SKM-1 treated with dmso at 0.1 percent for 144 hours (cell line): ENCODE data around the gene PRTN3.
A peak's percentile ranks its signal among the peaks of the same experiment; 100 is the strongest.

Source experiments
- DNase-seq: peaks from one replicate; lab custom pipeline; 2025; ENCODE audit not compliant: unreplicated experiment; lab: John Stamatoyannopoulos, UW

Gene PRTN3, protein sequence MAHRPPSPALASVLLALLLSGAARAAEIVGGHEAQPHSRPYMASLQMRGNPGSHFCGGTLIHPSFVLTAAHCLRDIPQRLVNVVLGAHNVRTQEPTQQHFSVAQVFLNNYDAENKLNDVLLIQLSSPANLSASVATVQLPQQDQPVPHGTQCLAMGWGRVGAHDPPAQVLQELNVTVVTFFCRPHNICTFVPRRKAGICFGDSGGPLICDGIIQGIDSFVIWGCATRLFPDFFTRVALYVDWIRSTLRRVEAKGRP

DNA sequence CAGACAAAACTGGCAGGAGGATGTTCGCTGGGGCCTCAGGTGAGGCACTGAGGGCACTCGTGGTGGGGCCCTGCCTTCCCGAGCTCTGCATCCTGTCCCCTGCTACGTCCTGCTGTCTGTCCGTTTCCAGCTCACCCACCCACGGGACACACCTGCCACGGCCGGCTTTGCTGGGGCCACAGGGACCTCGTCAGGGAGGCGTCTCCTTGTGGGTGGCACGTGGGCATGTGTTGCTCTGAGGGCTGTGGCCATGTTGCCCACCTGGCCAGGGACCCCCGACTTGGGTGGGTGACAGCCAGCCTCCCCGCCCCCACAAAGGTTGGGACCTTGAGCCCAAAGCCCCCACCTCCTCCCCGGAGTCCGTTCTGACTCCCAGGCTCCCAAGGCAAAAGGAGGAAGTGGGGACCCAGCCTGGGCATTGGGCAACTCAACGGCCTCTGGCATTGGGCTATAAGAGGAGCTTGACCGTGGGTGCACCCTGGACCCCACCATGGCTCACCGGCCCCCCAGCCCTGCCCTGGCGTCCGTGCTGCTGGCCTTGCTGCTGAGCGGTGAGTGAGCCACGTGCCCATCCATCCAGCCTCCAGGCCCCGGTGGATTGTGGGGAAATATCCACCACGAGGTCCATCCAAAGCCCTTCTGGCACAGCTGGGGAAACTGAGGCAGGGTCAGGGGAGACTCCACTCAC is at the start of gene PRTN3:
Gene PRTN3, plus strand, starts transcription at position 481 of the 688 bp plus-strand sequence. Its CDS starts 10 bp downstream, at position 491.
- peak; percentile 82 for DNase-seq

DNA sequence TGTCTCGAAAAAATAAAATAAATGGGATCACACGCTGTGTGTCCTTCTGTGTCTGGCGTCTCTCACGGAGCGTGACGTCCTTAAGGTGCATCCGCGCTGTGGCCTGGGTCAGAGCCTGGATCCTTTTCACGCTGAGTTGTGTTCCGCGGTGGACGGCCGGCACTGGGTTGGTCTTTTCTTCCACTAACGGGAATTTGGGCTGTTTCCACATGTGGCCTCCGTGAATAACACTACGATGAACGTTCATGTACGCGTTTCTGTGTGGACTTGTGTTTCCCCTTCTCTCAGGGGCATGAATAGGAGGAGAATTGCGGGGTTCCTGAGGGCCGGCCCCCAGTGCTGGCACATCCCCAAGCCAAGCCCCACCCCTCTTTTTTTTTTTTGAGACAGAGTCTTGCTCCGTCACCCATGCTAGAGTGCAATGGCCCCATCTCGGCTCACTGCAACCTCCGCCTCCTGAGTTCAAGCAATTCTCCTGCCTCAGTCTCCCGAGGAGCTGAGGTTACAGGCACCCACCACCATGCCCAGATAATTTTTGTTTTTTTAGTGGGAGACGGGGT is 49.7 kb upstream of the PRTN3 start:
- no peak for DNase-seq

DNA sequence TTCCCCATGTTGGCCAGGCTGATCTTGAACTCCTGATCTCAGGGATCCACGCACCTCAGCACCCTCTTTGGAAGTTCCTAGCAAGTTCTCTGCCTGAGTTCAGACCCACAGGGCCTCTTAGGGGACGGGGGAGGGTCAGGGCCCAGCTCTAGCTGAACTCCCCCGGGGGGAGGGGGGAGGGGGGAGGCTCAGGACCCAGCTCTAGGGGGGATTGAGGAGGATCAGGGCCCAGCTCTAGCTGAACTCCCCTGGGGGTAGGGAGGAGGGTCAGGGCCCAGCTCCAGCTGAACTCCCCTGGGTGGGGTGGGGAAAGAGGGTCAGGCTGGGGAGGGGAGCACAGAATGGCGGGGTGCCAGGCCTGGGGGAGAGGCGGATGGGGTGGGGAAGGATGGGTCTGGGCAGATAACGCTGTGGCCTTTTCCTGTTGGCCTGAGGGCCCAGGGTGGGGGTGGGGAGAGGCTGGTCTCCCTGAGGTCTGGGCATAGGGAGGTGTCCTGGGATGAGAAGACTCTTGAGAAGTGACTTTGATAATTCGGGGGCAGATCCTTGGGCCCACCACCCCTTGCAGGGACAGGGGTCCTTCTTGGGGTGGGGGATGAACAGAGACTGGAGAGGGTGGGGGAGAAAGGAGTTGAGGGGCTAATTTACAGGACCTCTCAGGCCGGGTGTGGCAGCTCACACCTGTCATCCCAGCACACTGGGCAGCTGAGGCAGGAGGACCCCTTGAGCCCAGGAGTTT is 49.1 kb upstream of the PRTN3 start:
- no peak for DNase-seq

DNA sequence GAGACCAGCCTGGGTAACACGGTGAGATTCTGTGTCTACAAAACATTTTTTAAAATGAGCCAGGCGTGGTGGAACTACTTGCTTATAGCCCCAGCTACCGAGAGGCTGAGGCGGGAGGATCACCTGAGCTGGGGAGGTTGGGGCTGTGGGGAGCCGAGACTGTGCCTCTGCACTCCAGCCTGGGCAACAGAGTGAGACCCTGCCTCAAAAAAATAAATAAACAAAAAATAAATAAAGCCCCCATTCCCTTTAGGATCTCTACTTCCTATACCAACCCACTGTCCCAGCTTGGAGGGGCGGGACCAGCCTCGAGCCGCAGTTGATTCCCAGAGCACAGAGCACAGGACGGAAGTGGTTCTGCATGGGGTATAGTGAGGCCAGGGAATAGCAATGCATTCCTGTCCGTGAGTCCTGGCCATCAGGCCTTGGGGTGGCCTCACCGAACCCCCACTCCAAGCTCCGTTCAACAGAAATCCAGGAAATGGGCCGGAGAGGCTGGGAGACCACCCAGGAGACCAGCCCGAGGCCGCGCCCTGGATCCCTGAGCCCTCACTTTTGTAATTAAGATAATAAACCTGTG is 48.4 kb upstream of the PRTN3 start:
- DNase-seq: no peak

DNA sequence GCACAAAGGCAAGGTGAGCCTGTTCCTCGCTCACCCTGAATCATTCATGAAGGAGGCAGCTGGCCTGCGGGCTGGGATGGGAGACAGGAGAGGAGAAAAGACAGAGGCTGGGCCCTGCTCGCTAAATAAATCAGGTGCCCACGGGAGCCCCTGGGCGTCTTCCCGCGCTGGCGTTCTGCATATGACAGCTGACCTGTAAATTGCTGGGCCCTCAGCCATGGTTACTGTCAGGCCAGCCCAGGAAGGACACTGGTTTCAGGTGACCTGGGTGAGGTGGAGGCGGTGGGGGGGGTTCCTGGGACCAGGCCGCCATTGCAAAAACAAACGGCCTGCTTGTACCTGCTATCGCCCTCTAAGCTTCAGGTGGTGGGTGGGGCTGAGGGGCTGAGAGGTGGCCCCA is 47.0 kb upstream of the PRTN3 start:
- no peak for DNase-seq

DNA sequence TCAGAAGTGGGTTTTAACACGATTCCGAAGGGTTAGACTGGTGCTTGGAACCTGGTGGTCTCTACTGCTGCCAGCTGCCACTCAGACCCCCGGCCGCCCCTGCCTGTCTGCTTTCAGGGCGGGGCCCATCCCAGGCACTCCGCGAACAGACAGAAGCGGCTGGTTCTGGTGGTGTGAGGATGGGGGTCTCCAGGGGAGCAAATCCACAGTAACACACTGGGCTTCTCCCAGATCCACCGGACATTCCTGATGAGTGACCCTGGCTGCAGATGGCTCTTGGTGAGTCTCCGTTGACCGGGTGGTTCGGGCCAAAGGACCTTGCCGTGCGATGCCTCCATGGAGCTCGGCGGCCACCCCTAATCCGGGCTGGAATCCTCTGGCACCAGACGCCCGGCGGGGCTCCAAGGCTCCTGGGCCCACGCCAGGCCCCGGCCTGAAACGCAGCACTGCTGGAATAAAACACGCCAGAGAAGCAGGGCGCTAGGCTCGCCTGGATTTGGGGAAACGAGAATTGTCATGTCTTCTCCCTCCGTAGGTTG is 45.7 kb upstream of the PRTN3 start:
- no peak for DNase-seq

DNA sequence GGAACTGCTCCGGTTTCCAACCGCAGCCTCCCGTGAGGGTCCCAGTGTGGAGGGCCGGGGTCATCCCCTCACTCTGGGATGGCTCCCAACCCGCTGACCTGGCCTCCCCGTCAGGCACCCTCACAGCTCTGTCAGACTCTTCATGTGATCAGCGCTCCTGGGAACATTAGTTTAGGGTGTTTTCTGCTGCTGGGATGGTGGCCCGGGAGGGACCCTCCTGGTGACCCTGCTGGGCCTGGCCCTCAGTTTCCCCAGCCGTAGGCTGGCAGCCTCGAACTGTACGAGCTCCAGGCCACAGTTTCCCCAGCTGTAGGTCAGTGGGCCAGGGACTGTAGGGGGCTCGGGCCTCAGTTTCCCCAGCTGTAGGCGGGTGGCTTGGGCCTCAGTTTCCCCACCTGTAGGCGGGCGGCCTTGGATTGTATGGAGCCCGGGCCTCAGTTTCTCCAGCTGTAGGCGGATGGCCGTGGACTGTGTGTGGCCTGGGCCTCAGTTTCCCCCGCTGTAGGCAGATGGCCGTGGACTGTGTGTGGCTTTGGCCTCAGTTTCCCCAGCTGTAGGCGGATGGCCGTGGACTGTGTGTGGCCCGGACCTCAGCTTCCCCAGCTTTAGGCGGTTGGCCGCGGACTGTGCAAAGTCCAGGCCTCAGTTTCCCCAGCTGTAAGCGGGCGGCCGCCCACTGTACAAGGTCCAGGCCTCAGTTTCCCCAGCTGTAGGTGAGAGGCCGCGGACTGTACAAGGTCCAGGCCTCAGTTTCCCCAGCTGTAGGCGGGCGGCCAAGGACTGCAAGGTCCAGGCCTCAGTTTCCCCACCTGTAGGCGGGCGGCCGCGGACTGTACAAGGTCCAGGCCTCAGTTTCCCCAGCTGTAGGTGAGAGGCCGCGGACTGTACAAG is 44.9 kb upstream of the PRTN3 start:
- DNase-seq: no peak

DNA sequence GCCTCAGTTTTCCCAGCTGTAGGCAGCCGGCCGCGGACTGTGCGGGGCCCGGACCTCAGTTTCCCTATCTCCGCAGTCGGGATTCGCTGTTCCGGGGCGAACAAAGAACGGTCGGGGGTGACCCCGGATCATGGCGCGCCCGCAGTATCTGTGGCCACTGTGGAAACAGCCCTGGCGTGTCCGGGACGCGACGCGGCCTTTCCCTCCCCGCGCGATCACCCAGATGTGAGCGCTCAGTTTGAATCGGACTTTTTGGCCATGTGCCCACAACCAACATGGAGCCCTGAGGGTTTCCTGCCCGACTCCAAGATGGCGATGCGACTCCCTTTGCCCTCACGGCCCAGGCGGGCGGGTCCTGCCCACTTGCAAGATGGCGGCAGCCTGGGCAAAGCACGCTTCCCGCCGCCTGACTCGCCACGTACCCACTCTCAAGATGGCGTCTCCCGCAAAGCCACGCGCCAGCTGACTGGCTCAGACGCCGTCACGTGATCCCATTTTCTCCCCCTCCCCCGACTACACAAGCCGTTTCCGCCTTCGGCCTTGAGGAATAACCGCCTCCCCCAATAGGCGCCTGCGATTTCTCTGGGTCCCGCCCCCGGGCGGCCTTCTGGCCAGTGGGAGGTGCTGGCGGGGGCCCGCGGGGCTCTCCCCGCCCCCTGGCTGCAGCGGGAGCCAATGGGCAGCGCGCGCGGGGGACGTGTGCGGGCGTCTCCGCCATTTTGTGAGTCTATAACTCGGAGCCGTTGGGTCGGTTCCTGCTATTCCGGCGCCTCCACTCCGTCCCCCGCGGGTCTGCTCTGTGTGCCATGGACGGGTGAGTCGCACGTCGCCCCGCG is 43.9 kb upstream of the PRTN3 start, which contains the start of gene PTBP1:
Gene PTBP1, plus strand, starts transcription at position 761 of the 836 bp plus-strand sequence. Its CDS starts 46 bp downstream, at position 807.
- peak; percentile 99 for DNase-seq

DNA sequence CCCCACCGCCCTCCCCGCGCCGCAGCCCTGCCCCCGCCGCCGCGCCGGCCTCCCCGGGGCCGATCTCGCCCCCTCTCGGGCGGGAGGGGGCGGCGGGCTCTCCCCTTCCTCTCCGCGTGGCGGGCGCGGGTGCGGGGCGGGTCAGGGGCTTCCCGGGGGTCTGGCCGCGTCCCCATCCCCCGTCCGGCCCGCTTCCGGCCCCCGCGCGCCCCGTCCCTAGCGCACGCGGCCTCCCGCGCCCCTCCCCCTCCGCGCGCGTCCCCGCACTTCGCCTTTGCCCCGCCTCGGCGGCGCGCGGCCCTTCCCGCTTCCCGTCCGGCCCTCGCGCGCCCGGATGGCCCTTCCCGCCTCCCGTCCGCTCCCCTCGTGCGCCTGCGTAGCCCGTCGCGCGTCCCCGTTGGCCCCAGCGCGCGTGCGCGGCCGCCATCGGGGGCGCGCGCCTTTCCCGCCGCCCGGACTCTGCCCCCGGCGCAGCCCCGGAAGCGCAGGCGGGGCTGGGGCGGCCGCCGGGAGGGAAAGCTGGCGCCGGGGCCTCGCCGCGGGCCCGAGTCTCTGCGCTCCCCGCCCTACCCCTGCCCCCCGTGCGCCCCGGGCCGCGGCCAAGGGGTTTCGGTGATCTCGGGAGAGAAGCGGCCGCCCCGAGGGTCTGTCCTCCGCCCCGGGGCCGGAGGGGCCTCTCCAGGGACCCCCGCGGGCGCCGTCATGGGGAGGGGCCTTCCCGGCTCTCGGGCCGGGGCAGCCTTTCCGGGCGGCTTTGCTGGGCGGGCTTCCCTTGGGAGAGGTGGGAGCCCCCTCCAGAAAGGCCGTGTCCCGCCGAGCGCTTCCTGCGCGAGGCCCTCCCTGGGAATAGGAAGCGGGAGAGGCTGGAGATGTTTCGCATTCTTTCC is 43.0 kb upstream of the PRTN3 start:
- peak; percentile 81 for DNase-seq

DNA sequence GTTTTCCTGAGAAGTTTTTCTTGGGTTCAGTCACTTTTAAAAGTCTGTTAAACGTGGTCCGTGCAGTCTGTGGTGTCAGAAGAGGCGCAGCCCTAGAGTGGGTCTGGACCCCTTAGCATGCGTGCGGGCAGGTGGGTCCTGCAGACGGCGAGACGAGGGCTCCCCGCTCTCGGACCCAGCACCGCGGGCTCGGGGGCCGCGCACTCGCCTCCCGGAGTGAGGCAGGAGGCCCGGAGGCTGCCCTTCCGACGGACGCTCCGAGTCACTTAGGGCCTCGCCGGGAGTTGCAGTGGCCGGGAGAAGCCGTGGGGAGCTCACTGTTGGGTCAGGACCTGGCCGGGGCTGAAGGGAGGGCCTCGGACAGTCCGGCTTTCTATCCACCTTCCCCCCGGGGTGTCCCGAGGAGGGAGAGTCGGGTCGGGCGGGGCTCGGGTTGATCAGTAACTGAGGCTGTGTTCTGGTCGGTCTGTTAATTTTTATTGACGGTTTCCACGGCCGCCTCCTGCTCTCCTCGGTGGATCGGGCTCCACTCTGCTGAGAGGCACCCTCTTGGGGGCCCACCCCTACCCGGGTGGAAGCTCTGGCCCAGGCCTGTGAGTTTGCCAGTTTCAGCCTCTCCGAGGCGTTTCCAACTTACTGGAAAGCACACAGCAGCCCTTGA is 42.3 kb upstream of the PRTN3 start:
- no peak for DNase-seq

DNA sequence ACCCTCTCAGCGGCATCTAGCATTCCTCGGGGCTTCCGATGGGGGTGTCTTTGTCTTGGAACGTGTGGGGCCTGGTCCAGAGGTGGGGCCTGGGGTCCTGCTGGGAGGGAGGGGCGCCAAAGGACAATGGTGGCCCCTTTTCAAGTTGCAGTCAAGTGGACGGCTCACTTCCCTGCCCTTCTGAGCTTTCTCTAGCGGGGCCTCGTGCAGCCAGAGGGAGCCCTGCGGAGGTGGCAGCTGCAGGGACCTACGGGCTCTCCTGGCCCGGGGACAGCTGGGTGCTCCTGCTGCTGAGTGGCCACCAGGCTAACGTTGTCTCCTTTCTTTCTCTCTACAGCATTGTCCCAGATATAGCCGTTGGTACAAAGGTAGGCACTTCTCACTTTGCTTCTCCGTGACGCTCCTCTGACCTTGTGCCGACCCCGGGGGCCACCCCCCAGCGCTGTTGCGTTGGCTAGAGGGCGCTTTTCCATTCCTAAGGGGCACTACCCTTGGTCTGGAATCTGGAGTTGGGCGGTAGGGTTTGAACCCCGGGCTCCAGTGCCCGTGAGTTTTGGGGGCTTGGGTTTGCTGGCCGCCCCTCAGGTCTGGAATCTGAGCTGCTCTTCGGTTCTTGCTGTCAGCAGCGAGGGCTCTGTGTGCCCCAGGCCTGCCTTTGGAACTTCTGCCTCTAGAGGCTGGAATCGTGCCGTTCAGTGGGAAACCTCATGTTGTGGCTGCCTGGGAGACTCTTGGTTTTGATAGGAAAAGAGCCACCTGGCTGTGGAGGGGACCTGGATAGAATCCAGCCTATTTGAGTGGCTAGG is 41.5 kb upstream of the PRTN3 start:
- DNase-seq: peak; percentile 39

DNA sequence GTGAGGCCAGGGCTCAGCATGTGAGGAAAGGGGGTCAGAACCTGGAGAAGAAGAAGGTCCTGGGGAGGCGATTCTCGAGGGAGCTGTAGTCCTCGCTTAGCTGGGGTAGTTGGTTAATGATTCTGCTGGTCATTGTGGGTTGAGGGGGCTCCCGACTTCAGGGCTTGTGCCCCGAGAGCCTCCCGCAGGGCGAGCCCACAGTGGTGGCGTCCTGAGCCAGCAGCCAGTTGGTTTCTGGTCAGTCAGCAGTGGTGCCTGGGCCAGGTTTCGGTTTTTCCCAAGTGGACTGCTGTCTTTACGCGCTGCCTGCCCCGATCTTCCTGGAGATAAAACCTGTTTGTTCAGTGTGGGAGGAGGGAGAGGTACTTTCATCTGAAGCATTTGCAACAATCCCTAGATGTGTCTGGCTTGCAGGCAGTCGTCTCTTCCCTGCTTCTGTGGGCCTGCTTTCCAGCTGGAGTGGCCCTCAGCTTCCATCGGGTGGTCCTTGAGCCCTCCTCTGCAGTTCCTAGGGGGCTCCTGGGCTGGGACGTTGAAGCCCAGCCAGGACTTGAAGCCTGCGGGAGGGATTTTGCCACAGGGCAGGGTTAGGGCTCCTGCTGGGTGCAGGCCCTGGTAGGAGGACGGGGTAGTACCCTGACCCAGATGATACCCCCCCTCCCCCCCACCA is 40.3 kb upstream of the PRTN3 start:
- DNase-seq: no peak

DNA sequence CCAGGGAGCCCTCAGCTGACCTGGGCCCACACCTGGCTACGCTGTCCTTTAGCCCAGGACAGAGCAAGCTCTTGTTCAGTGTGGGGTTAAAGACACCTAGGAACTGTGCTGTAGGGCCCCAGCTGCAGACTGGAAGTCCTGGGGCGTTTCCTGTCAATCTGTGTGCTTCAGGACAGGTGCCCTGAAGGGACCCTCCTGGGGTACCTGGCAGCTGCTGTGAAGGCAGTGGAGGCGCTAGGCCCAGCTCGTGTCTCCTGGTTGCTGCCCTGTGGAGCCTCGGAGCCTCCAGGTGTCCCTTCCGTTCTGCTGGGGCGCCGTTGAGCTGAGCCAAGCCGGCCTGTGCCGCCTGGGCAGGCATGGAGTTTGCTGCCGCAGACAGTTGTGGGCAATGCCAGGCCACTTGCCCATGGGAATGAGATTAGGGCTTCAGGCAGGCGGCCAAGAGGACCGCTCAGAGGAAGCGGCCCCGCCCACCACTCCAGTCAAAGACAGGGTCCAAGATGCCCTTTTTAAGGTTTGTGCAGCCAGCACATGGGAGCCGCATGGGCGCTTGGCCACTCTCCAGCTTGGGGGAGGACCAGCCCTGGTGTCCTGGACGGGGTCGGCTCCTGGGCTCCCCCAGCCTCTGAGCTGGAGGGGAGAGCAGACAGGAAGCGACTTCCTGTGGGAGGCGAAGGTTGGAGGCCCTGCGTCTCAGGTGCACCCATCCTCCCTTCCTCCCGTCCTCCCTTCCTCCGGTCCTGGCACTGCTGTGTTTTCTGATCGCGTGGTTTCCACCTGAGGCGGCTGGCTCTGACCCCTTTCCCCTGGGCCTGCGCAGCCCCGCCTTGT is 39.6 kb upstream of the PRTN3 start:
- no peak for DNase-seq

DNA sequence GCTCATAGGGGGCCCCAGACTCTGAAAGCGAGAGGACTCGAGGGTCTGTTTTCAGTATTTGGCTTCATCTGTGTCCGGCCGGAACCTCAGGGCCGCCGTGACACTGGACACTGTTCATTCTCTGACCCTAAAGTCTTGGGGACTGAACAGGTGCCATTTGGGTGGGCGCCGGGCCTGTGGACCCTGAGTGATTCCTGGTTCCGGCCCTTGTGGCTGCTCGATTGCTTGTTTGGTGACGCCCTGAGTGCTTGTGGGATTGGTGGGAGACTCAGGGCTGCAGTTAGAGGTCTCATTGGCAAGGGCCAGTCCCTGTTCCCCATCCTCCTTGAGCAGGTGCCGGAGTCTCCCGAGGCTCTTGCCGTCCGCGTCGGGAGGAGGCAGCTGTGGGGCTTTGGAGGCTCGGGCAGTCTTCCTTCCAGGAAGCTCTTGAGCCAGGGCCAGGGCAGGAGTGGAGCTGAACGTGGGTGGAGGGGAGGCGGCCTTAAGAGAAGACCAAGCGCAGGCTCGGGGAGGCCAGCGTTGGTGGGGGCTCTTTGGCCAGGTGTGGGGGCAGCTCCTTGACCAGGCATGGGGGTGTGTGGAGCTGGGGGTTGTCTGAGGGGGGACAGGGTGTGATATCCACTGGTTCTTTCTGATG is 38.8 kb upstream of the PRTN3 start:
- DNase-seq: no peak
